Astrocyte (in vitro differentiated cells and primary cell): ENCODE results near the gene VRK3. TPM values are rescaled to one million over a fixed set of nuclear protein-coding genes. Genes with fewer than 3 reads are reported as not detected.
A peak's percentile ranks its signal among the peaks of the same experiment; 100 is the strongest.
"Not testable (repeated sequence)": the region's sequence is repeated elsewhere in the genome, so short reads cannot be mapped to it uniquely, and the experiment has no call there.

Source experiments
- DNase-seq: peaks from one replicate; pipeline ENCODE4 v3.0.0-alpha.2; 2010; ENCODE audit warnings: low read depth
- FAIRE-seq: peaks from 2 replicates; lab custom pipeline; 2011; peaks lifted over from hg19 to GRCh38; lab: Jason Lieb, UNC
- H2AFZ ChIP-seq: 2 replicates; pipeline ENCODE4 v1.6.0; 2012; ENCODE audit warnings: low read depth, low read length, inconsistent platforms
- H3K27ac ChIP-seq: 2 replicates; pipeline ENCODE4 v1.5.1; 2011; ENCODE audit warnings: low read depth, low read length, inconsistent platforms
- H3K27me3 ChIP-seq: 2 replicates; pipeline ENCODE4 v1.6.0; 2011; ENCODE audit warnings: low read length, inconsistent platforms; ENCODE audit not compliant: insufficient read depth
- H3K36me3 ChIP-seq: 2 replicates; pipeline ENCODE4 v1.5.1; 2011; ENCODE audit warnings: low read length, inconsistent platforms; ENCODE audit not compliant: insufficient read depth
- H3K4me1 ChIP-seq: 2 replicates; pipeline ENCODE4 v1.5.1; 2011; ENCODE audit warnings: low read length, inconsistent platforms; ENCODE audit not compliant: insufficient read depth
- H3K4me2 ChIP-seq: 2 replicates; pipeline ENCODE4 v1.6.0; 2012; ENCODE audit warnings: low read length, inconsistent platforms
- H3K4me3 ChIP-seq: 2 replicates; pipeline ENCODE4 v1.5.1; 2011; ENCODE audit warnings: low read depth, mild to moderate bottlenecking, low read length, inconsistent platforms; ENCODE audit not compliant: insufficient read depth
- H3K79me2 ChIP-seq: 2 replicates; pipeline ENCODE4 v1.6.0; 2012; ENCODE audit warnings: mild to moderate bottlenecking, low read length, inconsistent platforms; ENCODE audit not compliant: insufficient read depth
- H3K9ac ChIP-seq: 2 replicates; pipeline ENCODE4 v1.6.0; 2012; ENCODE audit warnings: mild to moderate bottlenecking, low read length, inconsistent platforms
- H3K9me3 ChIP-seq: 2 replicates; pipeline ENCODE4 v1.5.1; 2012; ENCODE audit warnings: low read depth, mild to moderate bottlenecking, low read length, inconsistent platforms; ENCODE audit not compliant: insufficient read depth
- H4K20me1 ChIP-seq: 2 replicates; pipeline ENCODE4 v1.6.0; 2012; ENCODE audit warnings: low read length, inconsistent platforms; ENCODE audit not compliant: insufficient read depth
- H3K27ac Mint-ChIP-seq: one replicate; pipeline ENCODE4 v1.8.0; 2021; ENCODE audit warnings: mild to moderate bottlenecking, mixed read lengths; ENCODE audit not compliant: unreplicated experiment
- H3K27me3 Mint-ChIP-seq: one replicate; pipeline ENCODE4 v1.8.0; 2021; ENCODE audit warnings: low read depth, mixed read lengths; ENCODE audit not compliant: unreplicated experiment
- H3K36me3 Mint-ChIP-seq: one replicate; pipeline ENCODE4 v1.8.0; 2021; ENCODE audit warnings: low read depth, mixed read lengths; ENCODE audit not compliant: unreplicated experiment
- H3K4me1 Mint-ChIP-seq: one replicate; pipeline ENCODE4 v1.8.0; 2021; ENCODE audit warnings: low read depth, mixed read lengths; ENCODE audit not compliant: unreplicated experiment
- H3K4me3 Mint-ChIP-seq: one replicate; pipeline ENCODE4 v1.8.0; 2021; ENCODE audit warnings: mild to moderate bottlenecking, moderate library complexity, mixed read lengths; ENCODE audit not compliant: unreplicated experiment
- H3K9me3 Mint-ChIP-seq: one replicate; pipeline ENCODE4 v1.8.0; 2021; ENCODE audit warnings: mild to moderate bottlenecking, mixed read lengths; ENCODE audit not compliant: unreplicated experiment
- EZH2 ChIP-seq: IDR thresholded peaks from 2 replicates; pipeline ENCODE4 v1.6.1; 2012; ENCODE audit warnings: mild to moderate bottlenecking, low read length, inconsistent platforms; ENCODE audit not compliant: insufficient read depth
- total RNA-seq: library from RNA; stranded (reverse); gene quantifications from 2 replicates; pipeline ENCODE4 v1.2.1, GENCODE V29; 2021
- TF ChIP-seq, protein P1 (sequence below): IDR thresholded peaks from 2 replicates; pipeline ENCODE4 v1.5.1; 2011; ENCODE audit warnings: low read depth, mild to moderate bottlenecking, inconsistent platforms, low read length, moderate library complexity; ENCODE audit not compliant: insufficient read depth

VRK3 gene
- total RNA-seq, 1 donor from 2014 or later: 33.0 TPM

DNA sequence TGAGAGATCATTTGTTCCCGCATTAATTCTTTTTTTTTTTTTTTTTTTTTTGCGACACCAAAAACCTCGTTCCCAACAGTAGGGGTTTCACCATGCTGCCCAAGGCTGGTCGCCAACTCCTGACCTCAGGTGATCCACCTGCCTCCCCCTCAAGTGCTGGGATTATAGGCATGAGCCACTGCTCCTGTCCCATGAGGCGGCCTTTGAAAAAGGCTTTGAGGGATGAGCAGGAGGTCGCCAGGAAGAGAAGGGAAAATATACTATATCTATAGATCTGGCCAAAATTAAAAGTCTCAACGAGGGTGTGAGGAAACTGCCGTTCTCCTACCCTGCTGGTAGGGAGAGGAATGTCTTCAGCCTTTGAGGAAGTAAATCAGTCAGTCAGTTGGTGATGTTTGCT is 26.8 kb upstream of the VRK3 start:
- peaks cover 30% of the 10 kb centered on the region for H3K36me3 Mint-ChIP-seq
- H3K4me1 Mint-ChIP-seq: no peaks in the 10 kb centered on the region
- Histone ChIP-seq H3K4me2 (no peak overlapping the region), H2AFZ (no peak overlapping the region), H3K4me1 (no peaks in the 10 kb centered on the region), H3K79me2 (no peaks in the 10 kb centered on the region), H3K9me3 (peaks cover 17% of the 10 kb centered on the region), H3K9ac (no peak overlapping the region), H4K20me1 (no peaks in the 10 kb centered on the region), H3K36me3 (peaks cover 10% of the 10 kb centered on the region), H3K4me3 (no peak overlapping the region), H3K27me3 (no peaks in the 10 kb centered on the region), H3K27ac (no peak overlapping the region)
- H3K9me3 Mint-ChIP-seq: peaks cover 28% of the 10 kb centered on the region
- FAIRE-seq: no peak
- DNase-seq: no peak
- no peaks in the 10 kb centered on the region for H3K27me3 Mint-ChIP-seq
- TF ChIP-seq, protein P1, sequence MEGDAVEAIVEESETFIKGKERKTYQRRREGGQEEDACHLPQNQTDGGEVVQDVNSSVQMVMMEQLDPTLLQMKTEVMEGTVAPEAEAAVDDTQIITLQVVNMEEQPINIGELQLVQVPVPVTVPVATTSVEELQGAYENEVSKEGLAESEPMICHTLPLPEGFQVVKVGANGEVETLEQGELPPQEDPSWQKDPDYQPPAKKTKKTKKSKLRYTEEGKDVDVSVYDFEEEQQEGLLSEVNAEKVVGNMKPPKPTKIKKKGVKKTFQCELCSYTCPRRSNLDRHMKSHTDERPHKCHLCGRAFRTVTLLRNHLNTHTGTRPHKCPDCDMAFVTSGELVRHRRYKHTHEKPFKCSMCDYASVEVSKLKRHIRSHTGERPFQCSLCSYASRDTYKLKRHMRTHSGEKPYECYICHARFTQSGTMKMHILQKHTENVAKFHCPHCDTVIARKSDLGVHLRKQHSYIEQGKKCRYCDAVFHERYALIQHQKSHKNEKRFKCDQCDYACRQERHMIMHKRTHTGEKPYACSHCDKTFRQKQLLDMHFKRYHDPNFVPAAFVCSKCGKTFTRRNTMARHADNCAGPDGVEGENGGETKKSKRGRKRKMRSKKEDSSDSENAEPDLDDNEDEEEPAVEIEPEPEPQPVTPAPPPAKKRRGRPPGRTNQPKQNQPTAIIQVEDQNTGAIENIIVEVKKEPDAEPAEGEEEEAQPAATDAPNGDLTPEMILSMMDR: no peak
- TF ChIP-seq EZH2: no peak
- no peak overlapping the region for H3K4me3 Mint-ChIP-seq
- no peak overlapping the region for H3K27ac Mint-ChIP-seq

DNA sequence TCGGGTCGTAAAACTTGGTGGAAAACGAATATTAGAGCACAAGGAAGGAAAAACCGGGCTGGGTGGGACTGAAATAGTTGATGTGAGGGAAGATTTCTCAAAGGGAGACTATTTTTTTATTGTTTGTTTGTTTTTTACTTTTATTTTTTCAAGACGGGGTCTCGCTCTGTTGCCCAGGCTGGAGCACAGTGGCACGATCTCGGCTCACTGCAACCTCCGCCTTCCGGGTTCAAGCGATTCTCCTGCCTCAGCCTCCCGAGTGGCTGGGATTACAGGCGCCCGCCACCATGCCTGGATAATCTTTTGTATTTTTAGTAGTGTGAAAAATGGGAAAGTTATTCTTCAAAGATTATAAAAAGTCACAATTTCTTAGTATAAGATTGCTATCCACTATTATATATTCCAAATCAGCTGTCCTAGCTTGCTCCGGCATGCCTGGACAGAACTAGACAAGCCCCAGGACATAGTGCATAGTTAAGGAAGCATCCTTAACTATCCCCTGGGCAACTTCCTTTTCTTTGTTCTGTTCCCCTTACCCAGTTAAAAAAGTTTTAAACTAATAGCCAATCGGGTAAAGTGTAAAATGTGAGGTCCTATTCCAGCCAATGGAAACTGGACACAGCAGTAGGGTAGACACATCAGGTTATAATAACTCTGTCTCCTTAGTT is 26.2 kb upstream of the VRK3 start:
- FAIRE-seq, H4K20me1 ChIP-seq, H3K4me1 ChIP-seq, H3K9ac ChIP-seq, H3K27ac ChIP-seq, H3K4me3 Mint-ChIP-seq, H3K4me1 Mint-ChIP-seq, H3K79me2 ChIP-seq, H3K27me3 ChIP-seq, H3K27me3 Mint-ChIP-seq, H3K27ac Mint-ChIP-seq: not testable (repeated sequence)
- H3K36me3 Mint-ChIP-seq: peaks cover 36% of the 10 kb centered on the region
- H2AFZ ChIP-seq: peak overlapping the region; percentile 76
- peaks cover 23% of the 10 kb centered on the region for H3K9me3 ChIP-seq
- H3K4me3 ChIP-seq: peak overlapping the region; percentile 56
- H3K4me2 ChIP-seq: peak overlapping the region; percentile 83
- DNase-seq: peak; percentile 11
- H3K9me3 Mint-ChIP-seq: peaks cover 33% of the 10 kb centered on the region
- peaks cover 15% of the 10 kb centered on the region for H3K36me3 ChIP-seq

DNA sequence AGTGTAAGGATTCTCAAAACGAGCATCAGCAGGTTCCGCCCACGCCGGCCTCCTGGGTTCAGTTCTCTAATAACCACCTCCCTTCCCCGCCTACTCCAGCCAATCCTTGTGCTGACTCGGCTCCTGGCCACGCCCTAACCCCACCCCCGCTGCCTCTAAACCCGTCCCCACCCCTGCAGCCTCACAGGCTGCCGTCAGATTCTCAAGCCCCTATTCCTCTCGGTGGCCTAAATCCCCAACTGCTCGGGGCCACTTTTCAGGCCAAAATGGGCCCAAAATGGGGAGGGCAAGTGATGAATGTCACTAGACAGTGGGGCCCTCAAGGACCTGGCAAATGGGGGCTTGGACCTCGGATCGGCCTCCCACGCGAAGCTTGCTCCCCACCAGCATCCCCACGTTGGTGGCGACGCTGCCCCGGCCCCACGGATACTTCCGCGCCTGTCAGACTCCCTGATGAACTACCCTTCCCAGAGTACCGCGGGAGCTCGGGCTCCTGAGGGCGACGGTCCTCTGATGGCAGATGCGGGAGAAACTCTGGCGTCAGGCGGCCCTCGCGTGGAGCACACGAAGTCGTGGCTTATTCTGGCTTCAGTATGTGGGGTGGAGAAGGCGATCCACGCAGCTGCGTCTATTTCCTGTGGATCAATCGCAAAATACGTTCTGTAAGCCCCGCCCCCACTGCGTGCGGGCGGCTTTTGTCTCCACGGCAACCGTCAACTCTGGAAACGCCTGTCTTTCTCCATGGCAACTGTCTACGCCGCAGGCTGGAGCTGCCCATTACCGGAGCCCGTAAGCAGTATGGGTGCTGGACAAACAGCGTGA is 25.4 kb upstream of the VRK3 start:
- Histone ChIP-seq H3K9ac (peak overlapping the region; percentile 63), H3K36me3 (peaks cover 23% of the 10 kb centered on the region), H3K79me2 (no peaks in the 10 kb centered on the region), H3K9me3 (peaks cover 31% of the 10 kb centered on the region), H3K4me2 (peak overlapping the region; percentile 83), H3K4me1 (no peaks in the 10 kb centered on the region), H3K27ac (no peak overlapping the region), H4K20me1 (no peaks in the 10 kb centered on the region), H3K27me3 (no peaks in the 10 kb centered on the region), H3K4me3 (peak overlapping the region; percentile 56), H2AFZ (peak overlapping the region; percentile 76)
- Mint-ChIP-seq H3K36me3 (peaks cover 43% of the 10 kb centered on the region), H3K27ac (no peak overlapping the region), H3K27me3 (no peaks in the 10 kb centered on the region), H3K4me1 (no peaks in the 10 kb centered on the region), H3K4me3 (no peak overlapping the region), H3K9me3 (peaks cover 40% of the 10 kb centered on the region)
- TF ChIP-seq EZH2: no peak
- TF ChIP-seq, protein P1: no peak
- DNase-seq (peak; percentile 60), FAIRE-seq (no peak)
